NCI-H146 (cell line): ENCODE measurements around the gene SHFL.

ENCODE experiments used
- DNase-seq: peaks from one replicate; lab custom pipeline; 2025; lab: John Stamatoyannopoulos, UW

Gene SHFL

DNA sequence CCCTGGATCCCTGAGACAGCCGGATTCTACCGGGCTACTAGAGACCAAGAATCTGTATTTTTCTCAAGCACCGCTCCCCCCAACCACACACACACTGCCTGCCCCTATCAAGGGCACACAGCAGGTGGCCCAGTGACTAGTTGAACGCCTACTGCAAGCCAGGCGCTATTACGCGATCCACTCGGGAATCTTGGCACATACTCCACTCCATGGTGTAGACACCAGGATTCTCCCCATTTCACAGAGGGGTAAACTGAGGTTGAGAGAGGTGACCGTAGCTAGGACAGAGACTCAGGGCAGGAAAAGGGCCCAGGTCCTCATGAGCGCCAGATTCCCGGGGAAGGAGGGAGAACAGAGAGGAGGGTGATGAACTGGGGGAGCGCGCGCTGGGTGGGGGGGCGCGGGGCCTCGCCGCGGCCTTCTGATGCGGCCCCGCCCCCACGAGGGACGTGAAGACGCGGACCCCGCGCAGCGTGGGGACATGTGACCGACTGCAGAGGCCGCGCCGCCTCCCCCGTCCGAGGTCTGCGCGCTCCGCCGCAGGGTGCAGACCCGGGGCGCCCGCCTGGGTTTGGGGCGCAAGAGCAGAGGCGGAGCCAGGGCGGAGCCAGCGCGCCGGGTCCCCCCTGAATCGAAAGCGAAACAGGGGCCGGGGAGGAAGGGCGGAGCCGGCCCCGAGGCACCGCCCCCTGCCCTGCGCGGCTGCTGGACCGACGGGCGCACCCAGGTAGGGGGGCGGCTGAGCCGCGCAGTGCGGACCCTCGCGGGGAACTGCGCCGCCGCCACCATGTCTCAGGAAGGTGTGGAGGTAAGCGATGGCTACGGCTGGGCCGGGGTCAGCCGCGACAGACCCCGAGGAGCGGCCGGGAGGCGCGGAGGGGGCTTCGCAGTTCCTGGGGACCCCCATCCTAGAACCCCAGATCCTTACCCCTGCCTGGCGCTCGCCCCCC, at the start of gene SHFL:
Gene SHFL (plus strand): TSS at position 677 of the 950 bp plus-strand sequence. CDS start 111 bp downstream, at position 788.
- no peak for DNase-seq

DNA sequence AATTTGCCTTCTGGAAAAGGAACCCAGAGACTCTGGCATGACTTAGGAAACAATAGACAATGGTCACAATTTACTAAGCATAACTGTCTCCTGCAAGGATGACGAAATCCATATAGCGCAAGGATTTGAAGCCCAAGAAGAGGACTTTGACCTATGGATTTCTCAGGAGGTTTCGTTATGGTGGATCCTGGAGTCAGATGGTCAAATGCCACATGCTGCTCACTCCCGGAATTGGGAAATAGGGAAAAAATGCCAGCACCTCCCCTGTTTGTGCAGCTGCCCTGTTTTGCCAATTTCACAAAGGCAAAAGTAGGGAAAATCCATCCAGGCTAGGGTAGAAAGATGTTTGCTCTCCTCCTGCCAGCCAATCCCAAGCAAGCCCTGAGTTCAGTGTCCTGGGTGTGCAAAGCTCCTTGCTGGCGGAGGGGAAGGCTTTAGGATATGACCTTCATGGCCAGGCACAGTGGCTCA, 49.5 kb upstream of the SHFL start:
- DNase-seq, result no peak

DNA sequence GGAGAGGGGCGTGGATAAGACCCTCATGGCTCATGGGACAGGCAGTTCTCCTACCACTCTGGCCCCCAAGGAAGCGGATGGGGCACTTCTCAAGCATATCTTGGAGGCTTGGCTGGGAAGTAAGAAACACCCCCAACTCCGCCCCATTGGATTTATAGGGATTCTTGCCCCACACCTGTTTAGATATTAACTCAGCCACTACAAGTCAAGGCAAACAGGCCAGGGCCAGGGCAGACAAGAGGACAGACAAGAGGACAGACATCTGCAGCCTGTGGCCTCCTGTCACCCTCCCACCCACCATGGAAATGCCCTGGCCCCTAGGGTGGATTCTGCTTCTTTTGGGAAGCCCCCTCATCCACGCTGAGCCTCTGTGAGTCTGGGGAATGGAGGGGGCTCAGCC, 48.8 kb upstream of the SHFL start:
- DNase-seq, result no peak

DNA sequence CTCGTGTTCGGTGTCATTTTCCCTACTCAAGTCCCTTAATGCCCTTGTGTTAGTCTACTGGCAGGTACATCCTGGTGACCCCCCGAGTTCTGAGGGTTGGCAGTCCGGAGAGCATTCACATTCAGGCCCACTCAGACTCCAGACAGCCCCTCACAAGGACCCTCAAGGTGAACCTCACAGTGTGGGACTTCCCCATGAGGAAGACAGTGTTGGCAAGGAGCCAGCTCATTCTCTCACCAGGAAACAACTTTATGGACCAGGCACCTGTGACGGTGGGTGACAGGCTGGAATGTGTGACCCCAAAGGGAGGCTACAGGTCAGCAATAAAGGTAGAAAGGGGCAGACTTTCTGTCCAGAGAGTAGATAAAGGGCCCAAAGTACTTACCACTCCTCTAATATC, 48.3 kb upstream of the SHFL start:
- no peak for DNase-seq

DNA sequence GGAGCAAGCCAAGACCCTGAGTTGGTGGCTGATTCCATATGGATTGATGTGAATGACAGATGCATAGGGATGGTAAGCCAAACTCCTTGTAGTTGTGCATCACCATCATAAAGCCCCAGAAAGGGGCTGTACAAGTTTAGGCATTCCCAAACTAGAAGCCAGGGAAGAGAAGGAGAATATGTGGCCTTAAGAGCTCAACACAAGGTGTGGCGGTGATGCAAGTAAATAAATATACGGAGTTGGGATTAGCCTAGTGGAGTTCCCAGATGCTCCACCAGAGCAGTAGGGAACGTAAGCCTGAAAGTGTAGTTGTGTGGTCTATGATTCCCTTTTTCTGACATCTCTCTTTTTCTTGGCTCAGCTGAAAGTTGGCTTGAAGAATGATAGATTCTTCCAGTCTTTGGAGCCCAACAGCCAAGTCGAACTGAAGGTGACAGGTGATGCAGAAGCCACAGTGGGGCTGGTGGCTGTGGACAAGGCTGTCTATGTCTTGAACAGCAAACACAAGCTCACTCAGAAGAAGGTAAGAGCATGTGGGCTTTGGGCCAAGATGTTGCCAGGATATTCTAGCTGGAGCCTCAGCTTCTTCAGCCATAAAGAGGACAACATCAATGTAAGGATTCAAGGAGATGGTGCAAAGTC, 42.7 kb upstream of the SHFL start:
- DNase-seq, result no peak

DNA sequence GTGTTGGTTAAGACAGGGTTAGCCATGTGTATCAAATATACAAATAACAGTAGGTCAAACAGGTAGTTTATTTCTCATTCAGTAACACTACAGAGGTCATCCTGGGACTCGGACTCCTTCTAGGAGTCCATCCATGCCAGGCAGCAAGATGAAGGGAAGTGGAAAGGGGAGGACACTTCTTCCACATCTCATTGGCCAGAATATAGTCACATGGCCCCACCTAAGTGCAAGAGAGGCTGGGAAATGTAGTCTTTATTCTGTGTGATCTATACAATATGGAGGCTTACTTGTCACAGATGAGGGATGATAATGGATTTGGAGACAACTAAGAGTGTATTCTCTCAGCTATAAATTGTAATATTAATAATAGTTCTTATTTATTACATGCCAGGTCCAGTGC, 41.7 kb upstream of the SHFL start:
- DNase-seq, result no peak

DNA sequence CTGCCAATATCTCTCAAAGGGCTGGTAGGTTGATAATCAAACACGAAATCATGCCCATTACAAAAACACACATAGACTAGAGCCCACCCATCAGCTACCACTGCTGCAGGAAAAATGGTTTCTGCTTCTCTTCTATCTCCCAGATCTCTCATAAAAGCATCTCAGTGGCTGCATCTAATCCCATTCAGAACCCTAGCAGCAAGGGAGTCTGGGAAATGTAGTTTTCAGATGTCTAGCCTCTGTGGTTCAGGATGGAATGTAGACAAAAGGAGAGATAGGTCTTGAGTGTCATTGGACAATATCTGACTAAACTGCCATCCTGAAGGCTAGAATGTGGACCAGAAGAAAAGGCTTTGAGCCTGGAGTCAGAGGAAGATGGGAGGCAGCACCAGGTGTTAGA, 40.7 kb upstream of the SHFL start:
- no peak for DNase-seq

DNA sequence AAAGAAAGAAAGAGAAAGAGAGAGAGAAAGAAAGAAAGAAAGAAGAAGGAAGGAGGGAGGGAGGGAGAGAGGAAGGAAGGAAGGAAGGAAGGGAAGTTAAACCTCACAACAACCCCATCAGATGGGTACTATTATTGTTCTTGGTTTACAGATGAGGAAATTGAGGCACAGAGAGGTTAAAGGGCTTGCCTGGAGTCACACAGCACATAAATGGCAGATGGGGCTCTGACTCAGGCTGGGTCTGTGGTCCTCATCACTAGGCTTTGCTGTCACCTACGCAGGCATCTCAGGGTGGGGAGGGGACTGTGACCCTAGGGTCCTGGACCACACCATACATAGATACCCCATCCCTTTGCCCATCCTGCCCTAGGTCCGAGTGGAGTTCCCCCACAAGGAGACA, 36.5 kb upstream of the SHFL start:
- DNase-seq, result no peak

DNA sequence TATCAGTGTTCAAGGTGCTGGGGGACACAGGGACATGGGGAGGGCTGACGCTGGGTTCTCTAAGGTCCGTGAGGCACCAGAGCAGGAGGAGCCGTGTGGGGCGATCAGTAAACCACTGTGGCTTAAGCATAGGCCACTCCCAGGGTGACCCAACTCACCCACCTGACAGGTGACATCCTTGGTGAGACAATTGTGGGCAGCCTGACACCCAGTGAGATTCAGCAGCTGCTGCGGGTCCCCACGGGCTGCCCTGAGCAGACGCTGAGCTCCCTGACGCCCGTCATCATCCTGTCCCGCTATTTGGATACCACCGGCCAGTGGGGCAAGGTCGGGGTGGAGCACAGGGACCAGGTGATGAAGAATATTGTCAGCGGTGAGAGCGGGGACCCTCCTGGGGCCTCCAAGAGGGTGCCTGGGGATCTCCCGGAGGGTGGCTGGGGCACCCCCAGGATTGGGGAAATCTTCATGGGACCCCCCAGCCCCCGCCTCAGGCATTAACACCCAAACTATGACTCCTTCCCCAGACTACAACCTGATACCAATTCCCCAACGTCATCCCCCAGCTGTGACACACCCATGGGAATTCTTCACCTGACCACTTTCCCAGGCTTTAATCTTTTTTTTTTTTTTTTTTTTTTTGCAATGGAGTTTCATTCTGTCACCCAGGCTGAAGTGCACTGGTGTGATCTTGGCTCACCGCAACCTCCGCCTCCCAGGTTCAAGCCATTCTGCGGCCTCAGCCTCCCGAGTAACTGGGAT, 33.3 kb upstream of the SHFL start:
- DNase-seq, result no peak

DNA sequence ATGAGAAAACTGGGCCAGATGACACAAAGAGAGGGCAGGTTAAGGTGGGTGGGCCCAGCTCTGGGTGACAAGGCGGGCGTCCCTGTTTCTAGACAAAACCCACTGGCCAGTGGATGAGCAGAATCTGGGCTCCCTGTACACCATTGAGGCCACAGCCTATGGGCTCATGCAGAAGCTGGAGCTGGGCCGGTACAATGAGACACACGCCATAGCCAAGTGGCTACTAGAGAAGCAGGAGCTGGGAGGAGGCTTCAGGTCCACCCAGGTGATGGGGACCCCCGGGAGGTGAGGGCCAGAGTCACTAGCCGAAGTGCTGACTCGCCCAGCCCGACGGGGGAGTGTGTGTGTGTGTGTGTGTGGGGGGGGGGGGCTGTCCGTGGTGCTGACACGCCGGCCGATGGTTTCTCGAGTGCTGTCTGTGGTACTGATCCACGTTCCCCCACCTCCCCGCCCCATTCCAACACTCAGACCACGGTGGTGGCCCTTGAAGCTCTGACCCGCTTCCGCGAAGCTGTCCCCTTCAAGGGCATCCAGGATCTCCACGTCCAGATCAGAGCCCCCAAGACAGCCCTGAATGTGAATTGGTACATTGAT, 24.3 kb upstream of the SHFL start:
- no peak for DNase-seq

DNA sequence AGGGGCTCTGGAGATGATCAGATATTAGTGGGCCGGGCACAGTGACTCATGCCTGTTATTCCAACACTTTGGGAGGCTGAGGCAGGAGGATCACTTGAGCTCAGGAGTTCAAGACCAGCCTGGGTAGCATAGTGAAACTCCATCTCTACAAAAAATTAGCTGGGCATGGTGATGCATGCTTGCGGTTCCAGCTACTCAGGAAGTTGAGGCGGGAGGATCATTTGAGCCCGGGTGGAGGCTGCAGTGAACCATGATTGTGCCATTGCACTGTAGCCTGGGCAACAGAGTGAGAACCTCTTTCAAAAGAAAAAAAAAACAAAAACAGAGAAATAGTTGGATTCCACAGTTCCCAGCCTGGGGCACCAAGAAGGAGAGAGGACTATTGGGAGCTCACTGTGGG, 17.9 kb upstream of the SHFL start:
- DNase-seq, result no peak

DNA sequence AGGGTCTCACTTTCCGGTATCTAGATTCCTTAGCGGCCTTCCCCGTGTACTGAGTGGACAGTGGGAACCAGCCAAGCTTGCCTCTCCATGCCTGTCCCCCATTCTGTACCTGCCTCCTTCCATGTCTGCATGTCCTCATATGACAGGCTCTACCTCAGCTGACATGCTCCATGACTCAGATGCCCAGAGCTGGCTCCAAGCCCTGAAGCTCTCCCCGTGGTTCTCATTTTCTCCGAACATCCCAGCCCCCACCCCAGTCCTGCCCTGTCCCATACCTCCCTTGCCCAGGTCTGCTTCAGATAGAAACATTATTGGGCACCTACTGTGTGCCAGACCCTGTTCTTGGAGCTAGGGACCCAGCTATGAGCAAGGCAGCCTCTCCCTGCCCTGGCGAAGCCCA, 17.1 kb upstream of the SHFL start:
- no peak for DNase-seq

DNA sequence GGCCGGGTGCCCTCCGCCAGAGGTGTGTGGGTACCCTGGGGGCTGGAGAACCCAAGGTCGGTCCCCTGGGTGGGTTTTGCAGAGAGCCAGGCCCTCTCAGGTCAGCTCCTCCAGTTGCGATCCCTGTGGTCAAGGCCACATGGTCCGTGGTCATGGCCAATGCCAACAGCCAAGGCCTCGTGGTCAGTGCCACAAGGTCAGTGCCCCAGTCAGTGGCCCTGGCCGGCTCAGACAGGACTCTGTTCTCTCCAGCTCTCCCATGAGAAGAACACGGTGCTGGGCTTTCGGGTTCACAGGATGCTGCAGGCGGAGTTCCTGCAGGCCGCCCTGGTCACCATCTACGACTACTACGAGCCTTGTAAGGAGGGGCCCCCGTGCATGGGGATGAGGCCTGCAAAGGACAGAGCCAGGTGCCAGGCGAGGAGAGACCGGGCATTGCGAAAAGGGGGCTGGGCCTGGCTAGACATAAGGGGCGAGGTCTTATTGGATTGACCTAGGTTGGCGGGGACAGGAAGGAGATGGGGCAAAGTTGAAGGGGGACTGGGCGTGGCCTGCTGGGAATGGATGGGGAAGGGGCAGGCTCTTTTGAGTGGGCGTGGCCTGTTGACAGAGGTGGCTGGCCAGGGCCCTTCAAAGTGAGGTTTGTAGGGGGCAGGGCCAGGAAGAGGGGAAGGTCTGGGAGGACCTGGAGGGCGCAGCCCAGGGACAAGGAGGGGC, 15.2 kb upstream of the SHFL start:
- no peak for DNase-seq

DNA sequence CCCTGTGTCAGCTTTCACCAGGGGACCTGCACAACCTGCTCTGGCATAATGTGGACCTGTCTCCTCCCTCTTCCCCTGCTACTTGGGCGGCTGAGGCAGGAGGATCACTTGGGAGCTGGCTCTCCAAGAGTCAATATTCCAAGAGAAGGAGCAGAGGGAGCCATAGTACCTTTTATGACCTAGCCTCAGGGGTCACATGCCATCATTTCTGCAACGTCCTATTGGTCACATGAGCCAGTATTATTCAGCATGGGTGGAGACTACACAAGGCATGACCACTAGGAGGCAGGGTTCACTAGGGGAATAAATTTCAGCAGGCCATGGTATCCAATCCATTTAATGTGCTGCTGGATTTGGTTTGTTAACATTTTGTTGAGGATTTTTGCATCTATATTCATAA, 12.0 kb upstream of the SHFL start:
- no peak for DNase-seq

DNA sequence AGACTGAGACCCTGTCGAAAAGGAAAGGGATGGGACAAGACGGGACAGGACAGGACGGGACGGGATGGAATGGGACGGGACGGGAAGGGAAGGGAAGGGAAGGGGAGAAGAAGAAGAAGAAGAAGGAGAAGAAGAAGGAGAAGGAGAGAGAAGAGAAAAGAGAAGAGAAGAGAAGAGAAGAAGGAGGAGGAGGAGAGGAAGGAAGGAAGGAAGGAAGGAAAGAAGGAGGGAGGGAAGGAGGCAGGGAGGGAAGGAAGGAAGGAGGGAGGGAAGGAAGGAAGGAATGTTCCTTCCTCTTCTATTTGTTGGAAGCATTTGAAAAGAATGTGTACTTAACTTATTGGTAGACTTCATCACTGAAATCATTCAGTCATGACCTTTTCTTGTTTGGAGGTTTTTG, 9.6 kb upstream of the SHFL start:
- no peak for DNase-seq

DNA sequence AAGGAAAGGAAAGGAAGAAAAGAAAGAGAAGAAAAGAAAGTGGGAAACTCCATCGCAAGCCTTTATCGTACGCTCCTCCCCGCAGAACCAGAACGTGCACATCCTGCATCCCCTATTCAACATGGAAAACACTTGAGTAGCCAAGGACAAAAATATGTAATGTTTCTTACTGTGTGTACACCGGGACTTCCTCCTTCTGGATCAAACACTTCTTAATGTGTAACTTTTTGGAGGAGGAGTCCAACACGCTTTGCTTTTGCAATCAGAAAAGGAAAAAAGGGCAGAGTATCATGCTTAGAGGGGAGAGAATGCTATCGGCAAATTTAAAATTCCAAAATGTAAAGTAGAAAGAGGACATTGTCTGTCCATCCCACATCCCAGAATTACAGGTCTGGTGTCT, 7.8 kb upstream of the SHFL start:
- DNase-seq, result no peak

DNA sequence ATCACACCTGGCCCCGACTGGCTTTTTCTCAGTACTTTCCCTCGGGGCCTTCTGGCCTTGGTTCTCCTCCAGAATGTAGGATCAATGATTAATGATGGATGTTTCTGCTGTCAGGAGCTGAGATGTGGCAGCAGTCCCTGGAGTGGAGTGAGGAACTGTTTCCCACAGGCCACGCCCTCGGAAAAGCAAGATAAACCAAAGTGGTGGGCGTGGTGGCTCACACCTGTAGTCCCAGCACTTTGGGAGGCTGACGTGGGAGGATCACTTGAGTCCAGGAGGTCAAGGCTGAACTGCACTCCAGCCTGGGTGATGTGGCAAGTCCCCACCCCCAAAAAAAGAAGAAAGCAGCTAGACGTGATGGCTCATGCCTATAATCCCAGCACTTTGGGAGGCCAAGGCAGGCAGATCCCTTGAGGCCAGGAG, 7.1 kb upstream of the SHFL start:
- DNase-seq, result no peak

DNA sequence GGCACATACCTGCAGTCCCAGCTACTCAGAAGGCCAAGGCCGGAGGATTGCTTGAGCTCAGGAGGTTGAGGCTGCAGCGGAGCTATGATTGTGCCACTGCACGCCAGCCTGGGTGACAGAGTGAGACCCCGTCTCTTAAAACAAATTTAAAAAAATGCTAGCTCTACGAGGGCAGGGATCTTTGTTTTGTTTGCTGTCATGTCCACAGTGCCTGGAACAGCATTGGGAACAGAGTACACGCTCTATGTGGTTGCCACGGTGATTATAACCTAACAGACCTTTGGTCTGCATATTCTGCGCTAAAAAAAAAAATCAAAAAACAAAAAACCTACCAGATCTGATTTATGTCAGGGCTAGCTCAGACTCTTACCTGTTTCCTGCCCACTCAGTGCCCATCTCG, 2.2 kb upstream of the SHFL start:
- DNase-seq, result no peak

DNA sequence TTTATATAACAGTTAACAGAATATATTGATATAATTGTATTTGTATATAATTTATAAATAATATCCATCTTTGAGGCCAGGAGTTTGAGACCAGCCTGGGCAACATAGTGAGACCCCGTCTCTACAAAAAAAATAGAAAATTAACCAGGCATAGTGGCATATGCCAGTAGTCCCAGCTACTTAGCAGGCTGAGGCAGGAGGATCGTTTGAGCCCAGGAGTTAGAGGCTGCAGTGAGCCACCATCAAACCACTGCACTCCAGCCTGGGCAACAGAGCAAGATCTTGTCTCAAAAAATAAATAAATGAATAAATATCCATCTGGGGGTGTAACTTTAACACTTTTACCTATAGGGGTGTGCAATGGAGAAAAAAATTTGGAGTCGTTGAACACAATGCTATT, 1.3 kb upstream of the SHFL start:
- no peak for DNase-seq

DNA sequence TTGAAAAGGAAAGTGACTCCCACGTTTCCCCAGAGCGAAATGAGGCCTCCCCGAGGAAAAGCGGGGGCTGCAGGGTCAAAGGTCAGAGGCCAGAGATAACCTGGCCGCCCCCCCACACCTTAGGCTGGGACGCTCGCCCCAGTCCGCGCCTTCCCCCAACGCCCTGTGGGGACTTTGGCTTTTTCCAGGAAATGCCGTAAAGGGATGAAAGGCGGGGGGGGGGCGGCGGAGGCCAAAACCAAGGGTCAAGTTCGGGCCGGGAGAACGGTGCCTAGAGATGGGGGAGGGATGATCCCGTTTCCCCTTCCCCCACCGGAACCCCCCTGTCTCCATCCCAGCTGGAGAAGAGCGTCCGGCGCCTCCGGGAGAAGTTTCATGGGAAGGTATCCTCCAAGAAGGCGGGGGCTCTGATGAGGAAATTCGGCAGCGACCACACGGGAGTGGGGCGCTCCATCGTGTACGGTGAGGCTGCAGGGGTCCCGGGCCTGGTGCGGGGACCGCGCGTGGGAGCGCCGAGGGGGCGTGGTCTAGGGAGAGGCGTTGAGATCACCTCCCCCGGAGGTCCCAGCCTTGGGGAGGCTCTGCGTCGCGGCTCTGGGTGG, 575 bp downstream of the SHFL start:
- DNase-seq, result no peak
